ENCODE measurements around the gene CHD9. TPM values are rescaled to one million over a fixed set of nuclear protein-coding genes. Genes with fewer than 3 reads are reported as not detected.

CHD9 gene, protein sequence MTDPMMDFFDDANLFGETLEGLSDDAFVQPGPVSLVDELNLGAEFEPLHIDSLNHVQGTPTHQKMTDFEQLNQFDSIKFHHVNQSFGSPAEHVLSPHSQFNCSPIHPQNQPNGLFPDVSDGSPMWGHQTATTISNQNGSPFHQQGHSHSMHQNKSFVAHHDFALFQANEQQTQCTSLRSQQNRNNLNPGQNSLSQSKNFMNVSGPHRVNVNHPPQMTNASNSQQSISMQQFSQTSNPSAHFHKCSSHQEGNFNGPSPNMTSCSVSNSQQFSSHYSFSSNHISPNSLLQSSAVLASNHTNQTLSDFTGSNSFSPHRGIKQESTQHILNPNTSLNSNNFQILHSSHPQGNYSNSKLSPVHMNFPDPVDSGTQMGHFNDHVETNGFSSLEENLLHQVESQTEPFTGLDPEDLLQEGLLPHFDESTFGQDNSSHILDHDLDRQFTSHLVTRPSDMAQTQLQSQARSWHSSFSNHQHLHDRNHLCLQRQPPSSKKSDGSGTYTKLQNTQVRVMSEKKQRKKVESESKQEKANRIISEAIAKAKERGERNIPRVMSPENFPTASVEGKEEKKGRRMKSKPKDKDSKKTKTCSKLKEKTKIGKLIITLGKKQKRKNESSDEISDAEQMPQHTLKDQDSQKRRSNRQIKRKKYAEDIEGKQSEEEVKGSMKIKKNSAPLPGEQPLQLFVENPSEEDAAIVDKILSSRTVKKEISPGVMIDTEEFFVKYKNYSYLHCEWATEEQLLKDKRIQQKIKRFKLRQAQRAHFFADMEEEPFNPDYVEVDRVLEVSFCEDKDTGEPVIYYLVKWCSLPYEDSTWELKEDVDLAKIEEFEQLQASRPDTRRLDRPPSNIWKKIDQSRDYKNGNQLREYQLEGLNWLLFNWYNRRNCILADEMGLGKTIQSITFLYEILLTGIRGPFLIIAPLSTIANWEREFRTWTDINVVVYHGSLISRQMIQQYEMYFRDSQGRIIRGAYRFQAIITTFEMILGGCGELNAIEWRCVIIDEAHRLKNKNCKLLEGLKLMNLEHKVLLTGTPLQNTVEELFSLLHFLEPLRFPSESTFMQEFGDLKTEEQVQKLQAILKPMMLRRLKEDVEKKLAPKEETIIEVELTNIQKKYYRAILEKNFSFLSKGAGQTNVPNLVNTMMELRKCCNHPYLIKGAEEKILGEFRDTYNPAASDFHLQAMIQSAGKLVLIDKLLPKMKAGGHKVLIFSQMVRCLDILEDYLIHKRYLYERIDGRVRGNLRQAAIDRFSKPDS (N-terminal part only)
- total RNA-seq (2021; ENCODE audit: unreplicated experiment) (18.9 TPM), Bru-seq, nascent RNA (percentile 75 among the genes with signal in this experiment), BruChase-seq, experiment 1, labeled RNA remaining after a 6-hour chase (percentile 67 among the genes with signal in this experiment), BruChase-seq, experiment 2, labeled RNA remaining after a 2-hour chase (percentile 72 among the genes with signal in this experiment)
- 2.8 and 3.2 TPM in 2 replicates for polyA plus RNA-seq (2012)
- long read RNA-seq, partial matches to known transcripts = 12 of 26 reads
- long read RNA-seq, other reads (novel, unspliced or antisense) = 11 of 26 reads

DNA sequence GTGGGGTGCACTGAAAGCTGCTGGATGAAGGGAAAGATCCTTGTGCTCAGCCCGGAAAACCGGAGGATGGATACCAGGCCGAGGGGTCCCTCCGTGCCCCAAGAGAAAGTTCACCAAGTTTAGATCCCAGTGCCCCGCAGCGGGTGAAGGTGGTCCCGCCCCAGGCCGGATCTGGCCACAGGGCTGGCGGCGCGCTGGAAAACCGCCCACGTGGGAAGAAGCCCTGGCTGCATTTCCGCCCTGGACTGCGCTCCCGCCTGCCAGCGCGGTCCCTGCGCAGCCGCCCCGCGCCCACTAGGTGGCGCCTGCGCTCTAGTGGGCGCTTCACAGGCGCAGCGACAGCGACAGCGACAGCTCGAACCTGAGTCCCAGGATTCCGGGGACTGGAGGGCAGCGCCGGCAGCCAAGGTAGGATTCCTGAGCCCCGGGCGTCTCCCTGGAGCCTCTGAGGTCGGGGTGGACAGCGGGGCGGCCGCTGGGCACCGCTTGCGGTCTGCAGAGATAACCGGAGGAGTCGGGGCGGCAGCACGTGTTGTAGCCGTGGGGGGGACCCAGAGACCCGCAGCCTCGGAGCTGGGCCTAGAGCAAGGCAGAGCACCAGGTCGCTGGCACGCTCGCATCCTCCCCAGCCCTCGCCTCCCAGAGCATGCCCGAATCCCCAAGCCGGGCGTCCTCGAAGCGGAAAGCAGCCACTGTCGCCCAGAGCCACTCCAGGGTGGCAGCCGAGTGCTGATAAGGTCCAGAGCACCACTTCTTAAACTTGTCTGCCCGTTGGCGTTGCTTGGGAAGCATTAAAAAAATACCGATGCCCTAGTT, at the start of gene CHD9:
Gene CHD9 (plus strand): TSS at position 322 of the 816 bp plus-strand sequence. CDS start 101,099 bp downstream, outside the sequence.
- ChIA-PET CTCF (interaction anchor here (0.7 to 2.9 kb wide), 12 partner anchors 8 to 455 kb away, joined by 3 to 24 read pairs (median 4); no protein-coding TSS in a partner anchor), RAD21 (ENCODE audit: low non-redundant PET in 1 of 2, low total read pairs in 2 of 2, uncharacterized antibody in 2 of 2, unreplicated experiment in 2 of 2) (interaction anchor here (0.6 to 1.2 kb wide), 4 partner anchors 89 to 229 kb away, joined by 3 to 6 read pairs (median 4); no protein-coding TSS in a partner anchor), POLR2A (interaction anchor here (0.9 kb wide), 1 partner anchor 228 kb away, joined by 3 read pairs; no protein-coding TSS in a partner anchor)
- Histone ChIP-seq H3K27ac (ENCODE audit: low read depth, low read length) (peak within 1 kb of the TSS; percentile 74), H3K4me1 (ENCODE audit: control insufficient read depth in 1 of 2, insufficient read depth in 2 of 2, low read length in 2 of 2) (peaks cover 13 to 45% of the 10 kb centered on the region in 2 experiments), H3K36me3 (ENCODE audit: control insufficient read depth in 1 of 2, insufficient read depth in 2 of 2, low read length in 2 of 2) (no peaks in the 10 kb centered on the region; a peak in 1 of 4 replicates), H3K9me2 (ENCODE audit: insufficient read depth) (no peaks in the 10 kb centered on the region), H3K4me2 (ENCODE audit: low read length) (peak within 1 kb of the TSS; percentile 97), H2AFZ (ENCODE audit: low read depth, low read length, poor library complexity, severe bottlenecking) (peak within 1 kb of the TSS; percentile 6), H4K20me1 (ENCODE audit: insufficient read depth) (no peaks in the 10 kb centered on the region), H3K79me2 (ENCODE audit: insufficient read depth, low read length) (peaks cover 50% of the 10 kb centered on the region), H3K27me3 (ENCODE audit: insufficient read depth, low read length) (no peaks in the 10 kb centered on the region), H3K9me3 (ENCODE audit: control insufficient read depth in 1 of 2, insufficient read depth in 1 of 2, low read depth in 1 of 2, low read length in 2 of 2) (no peaks in the 10 kb centered on the region), H3K9ac (ENCODE audit: low read length) (peak within 1 kb of the TSS; percentile 83), H3K4me3 (replicated peaks in 1 of 2; ENCODE audit: low read depth in 1 of 2, low read length in 2 of 2) (peak within 1 kb of the TSS; percentile 79 to 87)
- intact Hi-C loops (cut with micrococcal nuclease) = loop anchor here (1.0 to 5.0 kb wide), 6 partner anchors 44 to 447 kb away; partner anchors contain the start of gene AKTIP
- no TSS peak for BruUV-seq (replicated peaks)
- peak; percentile 79 for ATAC-seq
- TF ChIP-seq SP1 (IDR thresholded peaks at IDR 0.05; ENCODE audit: low read depth) = no peak
- TF ChIP-seq POLR2AphosphoS5 (IDR thresholded peaks at IDR 0.05; ENCODE audit: low read depth, low read length) = peak; percentile 76
- peak; percentile 76 for TF ChIP-seq EGR1 (IDR thresholded peaks at IDR 0.05; ENCODE audit: low read depth)
- TF ChIP-seq, protein P1, sequence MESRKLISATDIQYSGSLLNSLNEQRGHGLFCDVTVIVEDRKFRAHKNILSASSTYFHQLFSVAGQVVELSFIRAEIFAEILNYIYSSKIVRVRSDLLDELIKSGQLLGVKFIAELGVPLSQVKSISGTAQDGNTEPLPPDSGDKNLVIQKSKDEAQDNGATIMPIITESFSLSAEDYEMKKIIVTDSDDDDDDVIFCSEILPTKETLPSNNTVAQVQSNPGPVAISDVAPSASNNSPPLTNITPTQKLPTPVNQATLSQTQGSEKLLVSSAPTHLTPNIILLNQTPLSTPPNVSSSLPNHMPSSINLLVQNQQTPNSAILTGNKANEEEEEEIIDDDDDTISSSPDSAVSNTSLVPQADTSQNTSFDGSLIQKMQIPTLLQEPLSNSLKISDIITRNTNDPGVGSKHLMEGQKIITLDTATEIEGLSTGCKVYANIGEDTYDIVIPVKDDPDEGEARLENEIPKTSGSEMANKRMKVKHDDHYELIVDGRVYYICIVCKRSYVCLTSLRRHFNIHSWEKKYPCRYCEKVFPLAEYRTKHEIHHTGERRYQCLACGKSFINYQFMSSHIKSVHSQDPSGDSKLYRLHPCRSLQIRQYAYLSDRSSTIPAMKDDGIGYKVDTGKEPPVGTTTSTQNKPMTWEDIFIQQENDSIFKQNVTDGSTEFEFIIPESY (IDR thresholded peaks at IDR 0.05; ENCODE audit: extremely low read depth, insufficient replicate concordance, low read length) = no peak
- peak; percentile 65 for TF ChIP-seq POLR2A (IDR thresholded peaks at IDR 0.05; ENCODE audit: borderline replicate concordance, extremely low read depth, insufficient read depth, insufficient read length)
- TF ChIP-seq, protein P2, sequence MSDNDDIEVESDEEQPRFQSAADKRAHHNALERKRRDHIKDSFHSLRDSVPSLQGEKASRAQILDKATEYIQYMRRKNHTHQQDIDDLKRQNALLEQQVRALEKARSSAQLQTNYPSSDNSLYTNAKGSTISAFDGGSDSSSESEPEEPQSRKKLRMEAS (IDR thresholded peaks at IDR 0.05) = peak; percentile 91
- peak; percentile 75 for TF ChIP-seq ZFX (IDR thresholded peaks at IDR 0.05)
- TF ChIP-seq CEBPB (IDR thresholded peaks at IDR 0.05; ENCODE audit: low read depth) = no peak
- TF ChIP-seq, protein P3, sequence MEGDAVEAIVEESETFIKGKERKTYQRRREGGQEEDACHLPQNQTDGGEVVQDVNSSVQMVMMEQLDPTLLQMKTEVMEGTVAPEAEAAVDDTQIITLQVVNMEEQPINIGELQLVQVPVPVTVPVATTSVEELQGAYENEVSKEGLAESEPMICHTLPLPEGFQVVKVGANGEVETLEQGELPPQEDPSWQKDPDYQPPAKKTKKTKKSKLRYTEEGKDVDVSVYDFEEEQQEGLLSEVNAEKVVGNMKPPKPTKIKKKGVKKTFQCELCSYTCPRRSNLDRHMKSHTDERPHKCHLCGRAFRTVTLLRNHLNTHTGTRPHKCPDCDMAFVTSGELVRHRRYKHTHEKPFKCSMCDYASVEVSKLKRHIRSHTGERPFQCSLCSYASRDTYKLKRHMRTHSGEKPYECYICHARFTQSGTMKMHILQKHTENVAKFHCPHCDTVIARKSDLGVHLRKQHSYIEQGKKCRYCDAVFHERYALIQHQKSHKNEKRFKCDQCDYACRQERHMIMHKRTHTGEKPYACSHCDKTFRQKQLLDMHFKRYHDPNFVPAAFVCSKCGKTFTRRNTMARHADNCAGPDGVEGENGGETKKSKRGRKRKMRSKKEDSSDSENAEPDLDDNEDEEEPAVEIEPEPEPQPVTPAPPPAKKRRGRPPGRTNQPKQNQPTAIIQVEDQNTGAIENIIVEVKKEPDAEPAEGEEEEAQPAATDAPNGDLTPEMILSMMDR (IDR thresholded peaks at IDR 0.05 in 2 of 3, conservative IDR thresholded peaks at IDR 0.05 in 1 of 3; ENCODE audit: borderline replicate concordance in 1 of 3, insufficient read depth in 1 of 3, low read depth in 2 of 3, low read length in 2 of 3) = peak; percentile 91 to 98 (median 92)
- TF ChIP-seq YY1 (IDR thresholded peaks at IDR 0.05; ENCODE audit: extremely low read depth, insufficient replicate concordance, low read depth, low read length) = peak; percentile 48
- TF ChIP-seq RAD21 (IDR thresholded peaks at IDR 0.05; ENCODE audit: low read depth) = peak; percentile 96
- TF ChIP-seq TCF7L2 (IDR thresholded peaks at IDR 0.05; ENCODE audit: borderline replicate concordance, extremely low read depth, insufficient read depth, insufficient read length) = peak; percentile 25
- DNase-seq (ENCODE audit: low read depth, low spot score) = peak; percentile 72

Data from HCT116 (cell line).